ENCODE measurements around the gene EEF1B2. TPM values are rescaled to one million over a fixed set of nuclear protein-coding genes. Genes with fewer than 3 reads are reported as not detected.
"Not testable (repeated sequence)": the region's sequence is repeated elsewhere in the genome, so short reads cannot be mapped to it uniquely, and the experiment has no call there.

The EEF1B2 gene
- total and polyA plus RNA-seq, 12 donors: 298 to 838 (median 419) TPM

- intact Hi-C loops (cut with DNase I): no loop called here
- peak in 3 of 7 donors; percentile 23 to 44 (median 31) for DNase-seq
- Histone ChIP-seq H3K27ac (peak overlapping the region in 4 of 5 donors; percentile 1 to 86 (median 42)), H3K9me3 (replicated peaks in 1 of 3) (no peaks in the 10 kb centered on the region), H3K27me3 (no peaks in the 10 kb centered on the region), H3K36me3 (replicated peaks in 1 of 2) (no peaks in the 10 kb centered on the region), H3K4me3 (no peak overlapping the region), H3K4me1 (replicated peaks in 1 of 2) (peaks cover 15 to 18% of the 10 kb centered on the region in 2 donors)
- 49 to 61% (median 53%) methylated on average over 5 of the region's 5 CpGs for WGBS, 4 donors
- TF ChIP-seq CTCF (IDR thresholded peaks at IDR 0.05) (no peak), POLR2A (IDR thresholded peaks at IDR 0.05) (no peak)
Measured at GRCh38 chr2:206201075-206201848, 41.6 kb downstream of the EEF1B2 start.

GRCh38 chr2:206202446-206202845, 42.8 kb downstream of the EEF1B2 start:
- TF ChIP-seq CTCF (IDR thresholded peaks at IDR 0.05): no peak
- Histone ChIP-seq H3K4me3 (no peak overlapping the region), H3K9me3 (replicated peaks in 1 of 3) (no peaks in the 10 kb centered on the region), H3K27me3 (no peaks in the 10 kb centered on the region), H3K27ac (peak overlapping the region in 1 of 5 donors; percentile 86), H3K36me3 (replicated peaks in 1 of 2) (no peaks in the 10 kb centered on the region), H3K4me1 (replicated peaks in 1 of 2) (peaks cover 15 to 18% of the 10 kb centered on the region in 2 donors)
- DNase-seq: peak in 1 of 7 donors; percentile 9
- intact Hi-C loops (cut with DNase I): no loop called here
- 83 to 94% (median 89%) methylated on average over 7 to 16 of the region's 16 CpGs for WGBS, 4 donors

GRCh38 chr2:206203331-206203730, 43.6 kb downstream of the EEF1B2 start:
- intact Hi-C loops (cut with DNase I): no loop called here
- H3K9me3 ChIP-seq (replicated peaks in 1 of 3): no peaks in the 10 kb centered on the region
- TF ChIP-seq POLR2A (IDR thresholded peaks at IDR 0.05): no peak
- no peak for TF ChIP-seq CTCF (IDR thresholded peaks at IDR 0.05)
- H3K36me3 ChIP-seq (replicated peaks in 1 of 2): no peaks in the 10 kb centered on the region
- no peaks in the 10 kb centered on the region for H3K27me3 ChIP-seq
- 95 to 96% (median 96%) methylated on average over 16 to 17 of the region's 17 CpGs for WGBS, 4 donors
- H3K4me3 ChIP-seq: no peak overlapping the region
- DNase-seq: no peak
- no peak overlapping the region for H3K27ac ChIP-seq
- peaks cover 15 to 18% of the 10 kb centered on the region in 2 donors for H3K4me1 ChIP-seq (replicated peaks in 1 of 2)

- no peaks in the 10 kb centered on the region for H3K9me3 ChIP-seq (replicated peaks in 1 of 3)
Measured at GRCh38 chr2:206204710-206205109, 45.0 kb downstream of the EEF1B2 start.

GRCh38 chr2:206207316-206207715, 47.6 kb downstream of the EEF1B2 start:
- WGBS, 4 donors: 91 to 100% (median 97%) methylated on average over 2 of the region's 2 CpGs
- H3K27ac ChIP-seq; H3K4me1 ChIP-seq (replicated peaks in 1 of 2); H3K36me3 ChIP-seq (replicated peaks in 1 of 2); H3K4me3 ChIP-seq; intact Hi-C loops (cut with DNase I); H3K27me3 ChIP-seq; H3K9me3 ChIP-seq (replicated peaks in 1 of 3); DNase-seq: not testable (repeated sequence)

More at GRCh38 chr2:206204710-206205109, 45.0 kb downstream of the EEF1B2 start:
- Histone ChIP-seq H3K27ac (no peak overlapping the region), H3K4me1 (replicated peaks in 1 of 2) (peaks cover 15 to 21% of the 10 kb centered on the region in 2 donors), H3K4me3 (no peak overlapping the region), H3K36me3 (replicated peaks in 1 of 2) (no peaks in the 10 kb centered on the region), H3K27me3 (no peaks in the 10 kb centered on the region)
- intact Hi-C loops (cut with DNase I): no loop called here
- TF ChIP-seq POLR2A (IDR thresholded peaks at IDR 0.05): no peak
- no peak for TF ChIP-seq CTCF (IDR thresholded peaks at IDR 0.05)
- no peak for DNase-seq
- 58 to 73% (median 61%) methylated on average over 3 of the region's 3 CpGs for WGBS, 4 donors

All from adrenal gland (tissue), 12 donors.